ENCODE results near the gene XIRP1.

DNA sequence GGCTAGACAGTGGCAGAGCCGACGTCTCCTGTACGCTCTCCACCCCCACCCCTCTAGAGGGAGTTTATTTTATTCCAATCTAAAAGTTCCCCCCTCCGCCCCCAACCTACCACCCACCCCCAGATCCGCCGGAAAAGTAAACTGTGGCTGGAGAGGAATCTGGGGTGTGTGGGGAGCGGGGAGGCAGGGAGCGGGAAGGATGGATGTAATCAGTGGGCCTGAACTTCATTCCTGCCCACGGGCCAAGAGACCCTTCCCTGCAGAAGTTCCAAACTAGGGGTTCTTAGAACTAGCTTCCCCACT, 38.5 kb downstream of the XIRP1 start:
- TF ChIP-seq TOX (CRISPR knock-in tag; IDR thresholded peaks at IDR 0.05; ENCODE audit: borderline replicate concordance): no peak
- TF ChIP-seq, protein P1, sequence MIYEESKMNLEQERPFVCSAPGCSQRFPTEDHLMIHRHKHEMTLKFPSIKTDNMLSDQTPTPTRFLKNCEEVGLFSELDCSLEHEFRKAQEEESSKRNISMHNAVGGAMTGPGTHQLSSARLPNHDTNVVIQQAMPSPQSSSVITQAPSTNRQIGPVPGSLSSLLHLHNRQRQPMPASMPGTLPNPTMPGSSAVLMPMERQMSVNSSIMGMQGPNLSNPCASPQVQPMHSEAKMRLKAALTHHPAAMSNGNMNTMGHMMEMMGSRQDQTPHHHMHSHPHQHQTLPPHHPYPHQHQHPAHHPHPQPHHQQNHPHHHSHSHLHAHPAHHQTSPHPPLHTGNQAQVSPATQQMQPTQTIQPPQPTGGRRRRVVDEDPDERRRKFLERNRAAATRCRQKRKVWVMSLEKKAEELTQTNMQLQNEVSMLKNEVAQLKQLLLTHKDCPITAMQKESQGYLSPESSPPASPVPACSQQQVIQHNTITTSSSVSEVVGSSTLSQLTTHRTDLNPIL (CRISPR knock-in tag; IDR thresholded peaks at IDR 0.05; ENCODE audit: low read depth): no peak
